Activated B cell treated with CpG ODN at 0.5 μM for 24 hours (primary cell): Measurements from ENCODE around the gene RNGTT. TPM values are rescaled to one million over a fixed set of nuclear protein-coding genes. Genes with fewer than 3 reads are reported as not detected.

Source experiments
- ATAC-seq: fragments of 200-7000 bp; cut with Tn5 transposase; one replicate; pipeline ENCODE4 v1.10.0; 2021; ENCODE audit warnings: low read depth, mild to moderate bottlenecking, moderate library complexity
- CTCF ChIA-PET: fragments of 350-600 bp; sonication (Branson Sonifier 250); formaldehyde crosslinking; loops from one replicate; lab custom pipeline; 2021; ENCODE audit warnings: antibody characterized with exemption; lab: Charles Lee
- POLR2A ChIA-PET: fragments of 350-600 bp; sonication (Branson Sonifier 250); formaldehyde crosslinking; loops from one replicate; lab custom pipeline; 2021; ENCODE audit warnings: antibody characterized with exemption; lab: Charles Lee
- DNase-seq: peaks from one replicate; pipeline ENCODE4 v3.0.0; 2022
- H3K27ac Mint-ChIP-seq: one replicate; pipeline ENCODE4 v1.8.0; 2020; ENCODE audit warnings: mixed read lengths
- H3K27me3 Mint-ChIP-seq: one replicate; pipeline ENCODE4 v1.8.0; 2021; ENCODE audit warnings: mixed read lengths
- H3K36me3 Mint-ChIP-seq: one replicate; pipeline ENCODE4 v1.8.0; 2021; ENCODE audit warnings: low read depth, mixed read lengths
- H3K4me1 Mint-ChIP-seq: one replicate; pipeline ENCODE4 v1.8.0; 2021; ENCODE audit warnings: mixed read lengths
- H3K4me3 Mint-ChIP-seq: one replicate; pipeline ENCODE4 v1.8.0; 2020; ENCODE audit warnings: mild to moderate bottlenecking, mixed read lengths
- H3K9me3 Mint-ChIP-seq: one replicate; pipeline ENCODE4 v1.8.0; 2020; ENCODE audit warnings: mixed read lengths
- intact Hi-C: fragments of 100-400 bp; cut with micrococcal nuclease; formaldehyde crosslinking; loops from one replicate; pipeline ENCODE4 v1.15.1; 2024
- total RNA-seq: library from RNA; stranded (reverse); gene quantifications from 2 replicates; pipeline ENCODE4 v1.2.3, GENCODE V29; 2022
- TF ChIP-seq, protein P1 (sequence below): fragments of 200-600 bp; IDR thresholded peaks from one replicate; pipeline ENCODE4 v1.8.0; 2022; ENCODE audit warnings: antibody characterized with exemption, mild to moderate bottlenecking

The RNGTT gene
- total RNA-seq, 1 donor from 2014 or later = 25.9 TPM

GRCh38 chr6:88626460-88626859 lies 337.0 kb downstream of the RNGTT start:
- intact Hi-C loops = no loop called here
- ATAC-seq (no peak), DNase-seq (no peak)
- Mint-ChIP-seq H3K27me3 (no peaks in the 10 kb centered on the region), H3K36me3 (peaks cover 13% of the 10 kb centered on the region), H3K9me3 (no peaks in the 10 kb centered on the region), H3K4me3 (no peak overlapping the region), H3K4me1 (peaks cover 30% of the 10 kb centered on the region), H3K27ac (no peak overlapping the region)
- POLR2A ChIA-PET = no interaction called here
- CTCF ChIA-PET = no interaction called here
- TF ChIP-seq, protein P1, sequence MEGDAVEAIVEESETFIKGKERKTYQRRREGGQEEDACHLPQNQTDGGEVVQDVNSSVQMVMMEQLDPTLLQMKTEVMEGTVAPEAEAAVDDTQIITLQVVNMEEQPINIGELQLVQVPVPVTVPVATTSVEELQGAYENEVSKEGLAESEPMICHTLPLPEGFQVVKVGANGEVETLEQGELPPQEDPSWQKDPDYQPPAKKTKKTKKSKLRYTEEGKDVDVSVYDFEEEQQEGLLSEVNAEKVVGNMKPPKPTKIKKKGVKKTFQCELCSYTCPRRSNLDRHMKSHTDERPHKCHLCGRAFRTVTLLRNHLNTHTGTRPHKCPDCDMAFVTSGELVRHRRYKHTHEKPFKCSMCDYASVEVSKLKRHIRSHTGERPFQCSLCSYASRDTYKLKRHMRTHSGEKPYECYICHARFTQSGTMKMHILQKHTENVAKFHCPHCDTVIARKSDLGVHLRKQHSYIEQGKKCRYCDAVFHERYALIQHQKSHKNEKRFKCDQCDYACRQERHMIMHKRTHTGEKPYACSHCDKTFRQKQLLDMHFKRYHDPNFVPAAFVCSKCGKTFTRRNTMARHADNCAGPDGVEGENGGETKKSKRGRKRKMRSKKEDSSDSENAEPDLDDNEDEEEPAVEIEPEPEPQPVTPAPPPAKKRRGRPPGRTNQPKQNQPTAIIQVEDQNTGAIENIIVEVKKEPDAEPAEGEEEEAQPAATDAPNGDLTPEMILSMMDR = no peak

DNA sequence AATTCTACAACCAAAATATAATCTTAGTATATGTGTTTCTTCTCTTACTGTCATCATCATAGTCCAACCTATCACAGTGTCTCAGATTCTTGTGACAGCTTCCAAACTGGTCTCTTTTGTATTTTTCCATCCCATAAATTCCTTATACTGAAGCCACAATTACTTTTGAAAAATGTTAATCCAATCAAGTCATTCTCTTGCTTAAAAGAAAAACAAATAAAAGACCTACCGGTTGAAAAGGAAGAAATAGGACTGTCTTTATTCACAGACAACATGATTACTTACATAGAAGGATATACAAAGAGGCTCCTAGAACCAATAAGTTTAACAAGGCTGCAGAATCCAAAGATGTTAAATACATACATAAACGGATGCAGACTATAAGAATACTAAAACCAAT lies 339.9 kb downstream of the RNGTT start:
- intact Hi-C loops = no loop called here
- Mint-ChIP-seq H3K4me3 (no peak overlapping the region), H3K27me3 (no peaks in the 10 kb centered on the region), H3K4me1 (peaks cover 12% of the 10 kb centered on the region), H3K36me3 (peaks cover 18% of the 10 kb centered on the region), H3K27ac (no peak overlapping the region), H3K9me3 (no peaks in the 10 kb centered on the region)
- no peak for DNase-seq
- no peak for ATAC-seq
- ChIA-PET CTCF (no interaction called here), POLR2A (no interaction called here)
- TF ChIP-seq, protein P1 = no peak

- intact Hi-C loops = loop anchor here (5.0 to 10.0 kb wide), 3 partner anchors 32 to 695 kb away; no protein-coding TSS in a partner anchor
- TF ChIP-seq, protein P1 = no peak
- Mint-ChIP-seq H3K27ac (no peak overlapping the region), H3K9me3 (peaks cover 4% of the 10 kb centered on the region), H3K27me3 (no peaks in the 10 kb centered on the region), H3K4me1 (peaks cover 40% of the 10 kb centered on the region), H3K4me3 (no peak overlapping the region), H3K36me3 (peaks cover 20% of the 10 kb centered on the region)
- DNase-seq = no peak
- ChIA-PET POLR2A (no interaction called here), CTCF (no interaction called here)
- ATAC-seq = no peak
These were observed 343.5 kb downstream of the RNGTT start for GRCh38 chr6:88619951-88620350.

GRCh38 chr6:88616380-88616779 lies 347.0 kb downstream of the RNGTT start:
- peak overlapping the region; percentile 0 for H3K4me3 Mint-ChIP-seq
- peaks cover 35% of the 10 kb centered on the region for H3K36me3 Mint-ChIP-seq
- DNase-seq (no peak), ATAC-seq (peak; percentile 43)
- peaks cover 4% of the 10 kb centered on the region for H3K9me3 Mint-ChIP-seq
- CTCF ChIA-PET = no interaction called here
- peaks cover 68% of the 10 kb centered on the region for H3K4me1 Mint-ChIP-seq
- TF ChIP-seq, protein P1 = no peak
- POLR2A ChIA-PET = no interaction called here
- peak overlapping the region; percentile 79 for H3K27ac Mint-ChIP-seq
- no peaks in the 10 kb centered on the region for H3K27me3 Mint-ChIP-seq
- intact Hi-C loops = loop anchor here (5.0 to 10.0 kb wide), 3 partner anchors 36 to 692 kb away; no protein-coding TSS in a partner anchor

GRCh38 chr6:88614316-88614877 lies 349.0 kb downstream of the RNGTT start:
- H3K9me3 Mint-ChIP-seq = peaks cover 4% of the 10 kb centered on the region
- ATAC-seq (peak; percentile 38), DNase-seq (no peak)
- H3K4me3 Mint-ChIP-seq = peak overlapping the region; percentile 24
- H3K36me3 Mint-ChIP-seq = peaks cover 46% of the 10 kb centered on the region
- intact Hi-C loops = loop anchor here (10.0 kb wide), 2 partner anchors 440 to 690 kb away; no protein-coding TSS in a partner anchor
- POLR2A ChIA-PET = interaction anchor here (1.0 kb wide), 1 partner anchor 27 kb away, joined by 3 read pairs; no protein-coding TSS in a partner anchor
- TF ChIP-seq, protein P1 = no peak
- CTCF ChIA-PET = no interaction called here
- H3K4me1 Mint-ChIP-seq = peaks cover 68% of the 10 kb centered on the region
- H3K27me3 Mint-ChIP-seq = no peaks in the 10 kb centered on the region
- peak overlapping the region; percentile 79 for H3K27ac Mint-ChIP-seq
